ENCODE data around the gene ZNF837. TPM values are rescaled to one million over a fixed set of nuclear protein-coding genes. Genes with fewer than 3 reads are reported as not detected.

Gene ZNF837
- total RNA-seq, 6 donors from 2014 or later = 1.8 to 9.4 (median 3.7) TPM

GRCh38 chr19:58400316-58400915, 19.6 kb upstream of the ZNF837 start:
- 57 to 58% methylated on average over 18 of the region's 18 CpGs for WGBS, 2 donors
- no peaks in the 10 kb centered on the region for H3K9me3 ChIP-seq
- peaks cover 18 to 33% (median 24%) of the 10 kb centered on the region in 4 donors for H3K4me1 ChIP-seq
- no peak for ATAC-seq (ENCODE audit: low FRiP score in 2 of 2)
- peak overlapping the region in 2 of 4 donors; percentile 30 to 63 for H3K27ac ChIP-seq
- DNase-seq = peak in 1 of 2 donors; percentile 66
- peaks cover 0 to 9% (median 4%) of the 10 kb centered on the region in 4 donors for H3K27me3 ChIP-seq
- peaks cover 0 to under 1% (median 0%) of the 10 kb centered on the region in 4 donors for H3K36me3 ChIP-seq
- H3K4me3 ChIP-seq = peak overlapping the region; percentile 57 to 70 (median 65)
- TF ChIP-seq CTCF (IDR thresholded peaks at IDR 0.05) (no peak), POLR2AphosphoS5 (IDR thresholded peaks at IDR 0.05) (no peak), EP300 (IDR thresholded peaks at IDR 0.05) (no peak), POLR2A (IDR thresholded peaks at IDR 0.05) (no peak)

DNA sequence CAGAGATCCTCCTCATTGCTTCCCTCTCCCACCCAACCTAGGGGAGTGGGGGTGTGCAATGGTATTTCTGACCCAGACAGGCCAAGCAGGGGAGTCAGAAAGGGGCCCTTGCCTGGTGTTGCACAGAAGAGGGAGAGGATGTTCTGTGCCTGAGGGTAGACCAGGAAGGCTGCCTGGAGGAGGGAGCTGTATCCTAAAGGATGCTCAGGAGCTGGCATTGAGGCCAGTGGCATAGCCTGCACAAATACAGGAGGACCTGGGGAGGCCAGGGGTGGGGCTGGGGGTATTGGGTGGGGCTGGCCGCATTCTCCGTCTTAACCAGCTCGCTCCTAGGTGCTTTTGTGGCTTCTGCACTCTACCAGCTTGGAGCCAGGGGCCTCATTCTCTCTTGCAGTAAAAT, 19.1 kb upstream of the ZNF837 start:
- ATAC-seq (ENCODE audit: low FRiP score in 2 of 2) (no peak), DNase-seq (no peak)
- peaks cover 18 to 38% (median 26%) of the 10 kb centered on the region in 4 donors for H3K4me1 ChIP-seq
- TF ChIP-seq CTCF (IDR thresholded peaks at IDR 0.05) = no peak
- no peak for TF ChIP-seq POLR2AphosphoS5 (IDR thresholded peaks at IDR 0.05)
- TF ChIP-seq EP300 (IDR thresholded peaks at IDR 0.05) = no peak
- H3K4me3 ChIP-seq = no peak overlapping the region
- H3K27ac ChIP-seq = no peak overlapping the region
- peaks cover 0 to 5% (median 2%) of the 10 kb centered on the region in 4 donors for H3K36me3 ChIP-seq
- no peaks in the 10 kb centered on the region for H3K9me3 ChIP-seq
- 100% methylated on average over 3 of the region's 3 CpGs for WGBS, 2 donors
- H3K27me3 ChIP-seq = peaks cover 0 to 9% (median 4%) of the 10 kb centered on the region in 4 donors

DNA sequence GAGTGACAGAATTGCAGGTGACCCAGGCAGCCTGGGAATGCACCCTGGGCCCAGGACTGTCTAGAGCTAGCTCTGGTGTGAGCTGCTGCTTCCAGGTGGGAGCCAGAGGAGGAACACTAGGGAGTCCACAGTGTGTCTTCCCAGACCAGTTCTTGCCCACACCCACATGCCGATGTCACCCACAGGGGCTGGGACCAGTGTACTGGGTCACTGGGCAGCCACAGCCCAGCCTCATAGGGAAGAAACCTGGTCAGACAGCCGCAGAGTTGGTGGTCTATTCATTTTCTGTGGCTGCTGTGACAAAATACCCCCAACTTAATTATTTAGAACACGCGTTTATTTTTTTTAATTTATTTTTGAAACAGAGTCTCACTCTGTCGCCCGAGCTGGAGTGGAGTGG, 17.7 kb upstream of the ZNF837 start:
- H3K36me3 ChIP-seq = peaks cover 6 to 19% (median 15%) of the 10 kb centered on the region in 4 donors
- peaks cover 0 to 9% (median 4%) of the 10 kb centered on the region in 4 donors for H3K27me3 ChIP-seq
- no peak for ATAC-seq (ENCODE audit: low FRiP score in 2 of 2)
- 90 to 96% methylated on average over 6 of the region's 6 CpGs for WGBS, 2 donors
- no peaks in the 10 kb centered on the region for H3K9me3 ChIP-seq
- TF ChIP-seq POLR2A (IDR thresholded peaks at IDR 0.05) (no peak), EP300 (IDR thresholded peaks at IDR 0.05) (no peak), CTCF (IDR thresholded peaks at IDR 0.05) (no peak), POLR2AphosphoS5 (IDR thresholded peaks at IDR 0.05) (no peak)
- DNase-seq = no peak
- H3K4me1 ChIP-seq = peaks cover 18 to 43% (median 26%) of the 10 kb centered on the region in 4 donors
- H3K27ac ChIP-seq = no peak overlapping the region
- no peak overlapping the region for H3K4me3 ChIP-seq

DNA sequence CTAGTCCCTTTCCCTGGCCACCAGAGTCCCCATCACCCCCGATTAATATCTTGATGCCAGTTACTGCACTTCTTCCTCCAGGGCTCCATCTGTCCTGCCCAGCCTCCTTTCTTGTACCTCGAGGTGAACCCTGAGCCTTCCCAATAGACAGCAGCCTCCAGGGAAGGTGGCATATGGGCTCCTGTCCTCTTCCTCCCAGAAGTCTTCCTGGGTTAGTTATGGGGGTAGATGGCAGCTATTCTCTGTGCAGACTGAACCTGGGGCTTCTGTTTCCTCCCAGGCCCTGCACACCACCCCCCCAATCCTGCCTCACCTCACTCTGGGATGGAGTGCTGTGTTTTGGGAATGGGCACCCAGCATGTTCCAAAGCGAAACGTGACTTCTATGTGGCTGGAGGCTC, 17.3 kb upstream of the ZNF837 start:
- Histone ChIP-seq H3K27ac (no peak overlapping the region), H3K9me3 (no peaks in the 10 kb centered on the region), H3K27me3 (peaks cover 0 to 9% (median 4%) of the 10 kb centered on the region in 4 donors), H3K36me3 (peaks cover 11 to 24% (median 20%) of the 10 kb centered on the region in 4 donors), H3K4me1 (peaks cover 18 to 43% (median 26%) of the 10 kb centered on the region in 4 donors), H3K4me3 (no peak overlapping the region)
- WGBS, 2 donors = 87 to 91% methylated on average over 4 of the region's 4 CpGs
- no peak for TF ChIP-seq POLR2AphosphoS5 (IDR thresholded peaks at IDR 0.05)
- no peak for TF ChIP-seq POLR2A (IDR thresholded peaks at IDR 0.05)
- no peak for TF ChIP-seq EP300 (IDR thresholded peaks at IDR 0.05)
- no peak for TF ChIP-seq CTCF (IDR thresholded peaks at IDR 0.05)
- DNase-seq (no peak), ATAC-seq (ENCODE audit: low FRiP score in 2 of 2) (no peak)

Measured in upper lobe of left lung (tissue), 6 donors.